GM12878 (cell line): Measurements from ENCODE around the gene PRSS8. TPM values are rescaled to one million over a fixed set of nuclear protein-coding genes. Genes with fewer than 3 reads are reported as not detected.

Experiments
- ATAC-seq: fragments of 200-7000 bp; cut with Tn5 transposase; 3 replicates; pipeline ENCODE4 v1.9.1; 2020; ENCODE audit warnings: mild to moderate bottlenecking, moderate library complexity
- BruUV-seq: library from RNA; stranded (reverse); fragments of 400-500 nt; replicated peaks from 2 replicates; lab custom pipeline; 2021; lab: Mats Ljungman, UMichigan
- CTCF ChIA-PET: fragments of 300-600 bp; sonication (Branson Sonifier 250); formaldehyde crosslinking; extraction: SDS; loops from one replicate; lab custom pipeline; 2021; ENCODE audit warnings: inconsistent platforms; lab: Yijun Ruan, JAX
- POLR2A ChIA-PET: fragments of 350-600 bp; formaldehyde crosslinking; extraction: SDS; loops from one replicate; lab custom pipeline; 2021; ENCODE audit warnings: inconsistent platforms; lab: Charles Lee
- RAD21 ChIA-PET: fragments of 300-600 bp; sonication (Branson Sonifier 250); formaldehyde crosslinking; loops from one replicate; lab custom pipeline; 2023; ENCODE audit warnings: antibody characterized with exemption; ENCODE audit not compliant: unreplicated experiment; lab: Charles Lee
- SMC1A ChIA-PET: fragments of 300-600 bp; sonication (Branson Sonifier 250); formaldehyde crosslinking; loops from one replicate; lab custom pipeline; 2023; ENCODE audit not compliant: unreplicated experiment, uncharacterized antibody; lab: Charles Lee
- DNase-seq: peaks from one replicate; pipeline ENCODE4 v3.0.0-alpha.2; 2011; ENCODE audit warnings: low read depth, low spot score
- FAIRE-seq: peaks from 3 replicates; lab custom pipeline; 2011; peaks lifted over from hg19 to GRCh38; lab: Jason Lieb, UNC
- H2AFZ ChIP-seq: 2 replicates; pipeline ENCODE4 v1.6.0; 2011; ENCODE audit warnings: low read depth, low read length, control low read depth; ENCODE audit not compliant: control insufficient read depth
- H3K27ac ChIP-seq: 2 replicates; pipeline ENCODE4 v1.5.1; 2011; ENCODE audit warnings: control low read depth; ENCODE audit not compliant: control insufficient read depth, insufficient read depth
- H3K27me3 ChIP-seq, 2 experiments: replicated peaks in 1 of 2; 2 replicates each; pipeline versions ENCODE4 v1.6.0 to v1.6.1; 2011; ENCODE audit warnings: low read length in 1 of 2; ENCODE audit not compliant: control insufficient read depth in 2 of 2, insufficient read depth in 2 of 2
- H3K36me3 ChIP-seq, 2 experiments: 2 replicates each; pipeline ENCODE4 v1.5.1; 2011; ENCODE audit warnings: low read length in 1 of 2; ENCODE audit not compliant: control insufficient read depth in 2 of 2, insufficient read depth in 2 of 2
- H3K4me1 ChIP-seq: 2 replicates; pipeline ENCODE4 v1.6.1; 2011; ENCODE audit warnings: mild to moderate bottlenecking, low read length, moderate library complexity, mixed read lengths; ENCODE audit not compliant: control insufficient read depth, insufficient read depth
- H3K4me2 ChIP-seq: 2 replicates; pipeline ENCODE4 v1.6.0; 2011; ENCODE audit warnings: control low read depth; ENCODE audit not compliant: control insufficient read depth, insufficient read depth
- H3K4me3 ChIP-seq: fragments of 200-600 bp; sonication (generic); 2 replicates; pipeline ENCODE4 v1.5.1; 2016
- H3K79me2 ChIP-seq: 2 replicates; pipeline ENCODE4 v1.6.0; 2011; ENCODE audit warnings: low read length; ENCODE audit not compliant: control insufficient read depth, insufficient read depth
- H3K9ac ChIP-seq: 2 replicates; pipeline ENCODE4 v1.8.0; 2011; ENCODE audit warnings: low read length, control low read depth, mixed read lengths; ENCODE audit not compliant: control insufficient read depth, insufficient read depth
- H3K9me3 ChIP-seq: replicated peaks from 3 replicates; pipeline ENCODE4 v1.5.1; 2011; ENCODE audit warnings: mild to moderate bottlenecking, low read length; ENCODE audit not compliant: control insufficient read depth, insufficient read depth
- H4K20me1 ChIP-seq: 2 replicates; pipeline ENCODE4 v1.6.0; 2011; ENCODE audit not compliant: control insufficient read depth, insufficient read depth
- BHLHE40 ChIP-seq, 2 experiments: fragments of 450-650 bp in 1 of 2; IDR thresholded peaks; 2 replicates each; pipeline ENCODE4 v1.6.1; 2011 to 2017; ENCODE audit warnings: low read depth in 2 of 2, borderline replicate concordance in 1 of 2, improper control_type of control experiment in 1 of 2, low read length in 1 of 2, mild to moderate bottlenecking in 1 of 2
- EGR1 ChIP-seq, 2 experiments: IDR thresholded peaks; 1 replicate in 1 of 2; 2 replicates in 1 of 2; pipeline ENCODE4 v1.6.1; 2011 to 2012; ENCODE audit warnings: low read depth in 2 of 2, low read length in 2 of 2, borderline replicate concordance in 1 of 2, mild to moderate bottlenecking in 1 of 2, moderate library complexity in 1 of 2
- IKZF1 ChIP-seq: fragments of 450-650 bp; conservative IDR thresholded peaks from 2 replicates; pipeline ENCODE4 v1.6.1; 2017; ENCODE audit warnings: antibody characterized with exemption, mild to moderate bottlenecking
- MTA3 ChIP-seq: IDR thresholded peaks from 2 replicates; pipeline ENCODE4 v1.6.1; 2012; ENCODE audit warnings: low read length, inconsistent platforms, borderline replicate concordance
- POLR2A ChIP-seq: IDR thresholded peaks from 2 replicates; pipeline ENCODE4 v1.6.1; 2011; ENCODE audit warnings: low read depth, mild to moderate bottlenecking, low read length
- POLR2AphosphoS5 ChIP-seq: IDR thresholded peaks from 2 replicates; pipeline ENCODE4 v1.6.1; 2011; ENCODE audit warnings: mild to moderate bottlenecking, low read length, inconsistent platforms
- RAD21 ChIP-seq: IDR thresholded peaks from 2 replicates; pipeline ENCODE4 v1.6.1; 2011; ENCODE audit warnings: mild to moderate bottlenecking, low read depth, low read length, moderate library complexity; ENCODE audit not compliant: insufficient read depth
- RUNX3 ChIP-seq: IDR thresholded peaks from 2 replicates; pipeline ENCODE4 v1.6.1; 2012; ENCODE audit warnings: low read length, inconsistent platforms
- SMARCA5 ChIP-seq: fragments of 450-650 bp; IDR thresholded peaks from 2 replicates; pipeline ENCODE4 v1.6.1; 2017; ENCODE audit warnings: mild to moderate bottlenecking
- SP1 ChIP-seq: IDR thresholded peaks from one replicate; pipeline ENCODE4 v1.6.1; 2011; ENCODE audit warnings: low read depth, low read length
- ZNF207 ChIP-seq: fragments of 450-650 bp; IDR thresholded peaks from 2 replicates; pipeline ENCODE4 v1.6.1; 2014; ENCODE audit warnings: antibody characterized with exemption, mild to moderate bottlenecking, borderline replicate concordance
- ZNF274 ChIP-seq: IDR thresholded peaks from one replicate; pipeline ENCODE4 v1.8.0; 2011; ENCODE audit not compliant: insufficient read length, insufficient read depth
- ZNF384 ChIP-seq: IDR thresholded peaks from 2 replicates; pipeline ENCODE4 v1.6.1; 2012; ENCODE audit warnings: low read depth, mild to moderate bottlenecking, low read length, improper control_type of control experiment, borderline replicate concordance
- WGBS: methylation state at CpG from one replicate; pipeline ENCODE4 v1.1.6; 2016; ENCODE audit warnings: low lambda C conversion rate; ENCODE audit not compliant: insufficient replicate concordance, insufficient coverage; ENCODE audit errors: missing lambda C conversion rate; 5-methylcytosine and 5-hydroxymethylcytosine counted together
- in situ Hi-C: fragments of 300-500 bp; cut with MboI; formaldehyde crosslinking; loops from 9 replicates; pipeline ENCODE4 v1.14.3; 2018; ENCODE audit warnings: mixed read lengths
- intact Hi-C: fragments of 100-400 bp; cut with micrococcal nuclease; formaldehyde crosslinking; loops from one replicate; pipeline ENCODE4 v1.14.2; 2022; ENCODE audit not compliant: unreplicated experiment
- polyA plus RNA-seq, 11 experiments: library from polyadenylated mRNA; depleted of rRNA in 4 of 11; unstranded in 6 of 11; stranded (reverse) in 5 of 11; fragments of >200 nt; fragmentation: Nextera tagmentation in 4 of 11; fragmentation: Illumina TruSeq in 1 of 11; extraction: Ambion mirVana in 4 of 11; extraction: Trizol in 1 of 11; gene quantifications; 1 replicate in 1 of 11; 2 replicates in 10 of 11; pipeline versions ENCODE4 v1.2.1 to v1.2.3, GENCODE V29; 2011 to 2016; ENCODE audit warnings: inconsistent platforms in 2 of 11, missing spikeins in 2 of 11, low read depth in 1 of 11
- total RNA-seq, 4 experiments: library from RNA; depleted of rRNA in 3 of 4; stranded (reverse); fragments of >200 nt in 3 of 4; fragmentation: Illumina TruSeq in 1 of 4; extraction: Trizol in 1 of 4; gene quantifications; 2 replicates each; pipeline versions ENCODE4 v1.2.1 to v1.2.3, GENCODE V29; 2013 to 2021
- TF ChIP-seq, protein P1 (sequence below): fragments of 450-650 bp; IDR thresholded peaks from 2 replicates; pipeline ENCODE4 v1.6.1; 2017; ENCODE audit warnings: mild to moderate bottlenecking, moderate library complexity
- TF ChIP-seq, protein P2 (sequence below): IDR thresholded peaks from 2 replicates; pipeline ENCODE4 v1.6.1; 2012; ENCODE audit warnings: low read depth, low read length, improper control_type of control experiment
- TF ChIP-seq, protein P3 (sequence below), 3 experiments: IDR thresholded peaks in 2 of 3; conservative IDR thresholded peaks in 1 of 3; 2 replicates each; pipeline ENCODE4 v1.5.1; 2011; ENCODE audit warnings: low read depth in 3 of 3, low read length in 3 of 3, mild to moderate bottlenecking in 3 of 3, control low read depth in 2 of 3, moderate library complexity in 2 of 3, inconsistent platforms in 1 of 3, mixed read lengths in 1 of 3; ENCODE audit not compliant: control insufficient read depth in 2 of 3, insufficient read depth in 1 of 3; ENCODE audit errors: extremely low read depth in 1 of 3

Gene PRSS8
- total and polyA plus RNA-seq, 10 of the 15 experiments (the other 5 are each of a cell fraction or from before 2014, with no cell fraction given): 0.33 to 0.58 TPM; not detected in 8

DNA sequence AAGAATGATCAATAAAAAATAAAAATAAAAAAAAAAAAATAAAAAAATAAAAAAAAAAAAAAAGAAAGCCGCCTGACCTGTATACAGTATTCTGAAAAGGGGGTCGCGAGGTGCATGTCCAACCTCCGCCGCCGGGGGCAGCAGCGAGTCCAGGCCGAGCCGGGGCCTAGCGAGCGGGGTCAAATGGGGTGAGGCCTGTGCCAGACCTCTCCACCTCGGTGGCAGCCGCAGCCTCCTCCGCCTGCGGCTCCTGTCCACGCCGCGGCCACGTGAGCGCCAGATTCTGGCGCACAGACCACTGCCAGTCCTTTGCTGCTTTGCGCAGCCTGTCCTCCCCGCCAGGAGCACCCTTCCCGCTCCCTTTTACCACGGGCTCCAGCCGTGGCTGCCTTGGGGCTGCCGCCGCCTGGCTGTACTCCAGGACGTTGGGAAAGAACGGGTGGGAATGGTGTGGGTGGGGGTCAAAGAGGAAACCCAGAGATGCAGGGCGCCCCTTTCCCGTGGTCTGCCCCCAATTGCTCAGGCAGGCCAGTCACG is 29.8 kb downstream of the PRSS8 start:
- H3K4me3 ChIP-seq: no peak overlapping the region
- no peaks in the 10 kb centered on the region; a peak in 1 of 4 replicates for H3K36me3 ChIP-seq
- peak overlapping the region; percentile 39; the same call in 1 of the 2 replicates for H3K27ac ChIP-seq
- CTCF ChIA-PET: no interaction called here
- BruUV-seq: no TSS peak
- H3K79me2 ChIP-seq: peaks cover 13% of the 10 kb centered on the region
- H3K9me3 ChIP-seq: no peaks in the 10 kb centered on the region
- H2AFZ ChIP-seq: peak overlapping the region; percentile 94
- intact Hi-C loops (loop anchor here (5.0 kb wide), 1 partner anchor 37 kb away; no protein-coding TSS in a partner anchor), in situ Hi-C loops (no loop called here)
- DNase-seq (no peak), ATAC-seq (peak; percentile 61), FAIRE-seq (no peak)
- H3K9ac ChIP-seq: no peak overlapping the region
- peaks cover 22% of the 10 kb centered on the region for H3K4me1 ChIP-seq
- peak overlapping the region; percentile 68; the same call in 1 of the 2 replicates for H3K4me2 ChIP-seq
- 20% methylated on average over 32 of the region's 33 CpGs for WGBS
- H3K27me3 ChIP-seq: no peaks in the 10 kb centered on the region
- no peaks in the 10 kb centered on the region for H4K20me1 ChIP-seq
- SMC1A ChIA-PET: no interaction called here
- RAD21 ChIA-PET: no interaction called here
- POLR2A ChIA-PET: no interaction called here
- TF ChIP-seq SP1 (peak; percentile 30), IKZF1 (peak; percentile 50), ZNF274 (no peak), ZNF207 (0 out of 2 replicates have a peak, but pooled peaks have one; percentile 27), POLR2AphosphoS5 (no peak), SMARCA5 (peak; percentile 52; the same call in 1 of the 2 replicates), EGR1 (IDR thresholded peaks at IDR 0.05; ENCODE audit: borderline replicate concordance in 1 of 2, low read depth in 2 of 2, low read length in 2 of 2) (no peak), RAD21 (peak; percentile 42), ZNF384 (peak; percentile 50; the same call in 1 of the 2 replicates), POLR2A (peak; percentile 79), MTA3 (no peak), RUNX3 (peak; percentile 32), BHLHE40 (IDR thresholded peaks at IDR 0.05; ENCODE audit: borderline replicate concordance in 1 of 2, low read depth in 2 of 2, low read length in 1 of 2) (peak; percentile 68 to 88)
- TF ChIP-seq, protein P1, sequence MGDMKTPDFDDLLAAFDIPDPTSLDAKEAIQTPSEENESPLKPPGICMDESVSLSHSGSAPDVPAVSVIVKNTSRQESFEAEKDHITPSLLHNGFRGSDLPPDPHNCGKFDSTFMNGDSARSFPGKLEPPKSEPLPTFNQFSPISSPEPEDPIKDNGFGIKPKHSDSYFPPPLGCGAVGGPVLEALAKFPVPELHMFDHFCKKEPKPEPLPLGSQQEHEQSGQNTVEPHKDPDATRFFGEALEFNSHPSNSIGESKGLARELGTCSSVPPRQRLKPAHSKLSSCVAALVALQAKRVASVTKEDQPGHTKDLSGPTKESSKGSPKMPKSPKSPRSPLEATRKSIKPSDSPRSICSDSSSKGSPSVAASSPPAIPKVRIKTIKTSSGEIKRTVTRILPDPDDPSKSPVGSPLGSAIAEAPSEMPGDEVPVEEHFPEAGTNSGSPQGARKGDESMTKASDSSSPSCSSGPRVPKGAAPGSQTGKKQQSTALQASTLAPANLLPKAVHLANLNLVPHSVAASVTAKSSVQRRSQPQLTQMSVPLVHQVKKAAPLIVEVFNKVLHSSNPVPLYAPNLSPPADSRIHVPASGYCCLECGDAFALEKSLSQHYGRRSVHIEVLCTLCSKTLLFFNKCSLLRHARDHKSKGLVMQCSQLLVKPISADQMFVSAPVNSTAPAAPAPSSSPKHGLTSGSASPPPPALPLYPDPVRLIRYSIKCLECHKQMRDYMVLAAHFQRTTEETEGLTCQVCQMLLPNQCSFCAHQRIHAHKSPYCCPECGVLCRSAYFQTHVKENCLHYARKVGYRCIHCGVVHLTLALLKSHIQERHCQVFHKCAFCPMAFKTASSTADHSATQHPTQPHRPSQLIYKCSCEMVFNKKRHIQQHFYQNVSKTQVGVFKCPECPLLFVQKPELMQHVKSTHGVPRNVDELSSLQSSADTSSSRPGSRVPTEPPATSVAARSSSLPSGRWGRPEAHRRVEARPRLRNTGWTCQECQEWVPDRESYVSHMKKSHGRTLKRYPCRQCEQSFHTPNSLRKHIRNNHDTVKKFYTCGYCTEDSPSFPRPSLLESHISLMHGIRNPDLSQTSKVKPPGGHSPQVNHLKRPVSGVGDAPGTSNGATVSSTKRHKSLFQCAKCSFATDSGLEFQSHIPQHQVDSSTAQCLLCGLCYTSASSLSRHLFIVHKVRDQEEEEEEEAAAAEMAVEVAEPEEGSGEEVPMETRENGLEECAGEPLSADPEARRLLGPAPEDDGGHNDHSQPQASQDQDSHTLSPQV: peak; percentile 33; the same call in 1 of the 2 replicates
- TF ChIP-seq, protein P2, sequence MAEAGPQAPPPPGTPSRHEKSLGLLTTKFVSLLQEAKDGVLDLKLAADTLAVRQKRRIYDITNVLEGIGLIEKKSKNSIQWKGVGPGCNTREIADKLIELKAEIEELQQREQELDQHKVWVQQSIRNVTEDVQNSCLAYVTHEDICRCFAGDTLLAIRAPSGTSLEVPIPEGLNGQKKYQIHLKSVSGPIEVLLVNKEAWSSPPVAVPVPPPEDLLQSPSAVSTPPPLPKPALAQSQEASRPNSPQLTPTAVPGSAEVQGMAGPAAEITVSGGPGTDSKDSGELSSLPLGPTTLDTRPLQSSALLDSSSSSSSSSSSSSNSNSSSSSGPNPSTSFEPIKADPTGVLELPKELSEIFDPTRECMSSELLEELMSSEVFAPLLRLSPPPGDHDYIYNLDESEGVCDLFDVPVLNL: no peak
- TF ChIP-seq, protein P3, sequence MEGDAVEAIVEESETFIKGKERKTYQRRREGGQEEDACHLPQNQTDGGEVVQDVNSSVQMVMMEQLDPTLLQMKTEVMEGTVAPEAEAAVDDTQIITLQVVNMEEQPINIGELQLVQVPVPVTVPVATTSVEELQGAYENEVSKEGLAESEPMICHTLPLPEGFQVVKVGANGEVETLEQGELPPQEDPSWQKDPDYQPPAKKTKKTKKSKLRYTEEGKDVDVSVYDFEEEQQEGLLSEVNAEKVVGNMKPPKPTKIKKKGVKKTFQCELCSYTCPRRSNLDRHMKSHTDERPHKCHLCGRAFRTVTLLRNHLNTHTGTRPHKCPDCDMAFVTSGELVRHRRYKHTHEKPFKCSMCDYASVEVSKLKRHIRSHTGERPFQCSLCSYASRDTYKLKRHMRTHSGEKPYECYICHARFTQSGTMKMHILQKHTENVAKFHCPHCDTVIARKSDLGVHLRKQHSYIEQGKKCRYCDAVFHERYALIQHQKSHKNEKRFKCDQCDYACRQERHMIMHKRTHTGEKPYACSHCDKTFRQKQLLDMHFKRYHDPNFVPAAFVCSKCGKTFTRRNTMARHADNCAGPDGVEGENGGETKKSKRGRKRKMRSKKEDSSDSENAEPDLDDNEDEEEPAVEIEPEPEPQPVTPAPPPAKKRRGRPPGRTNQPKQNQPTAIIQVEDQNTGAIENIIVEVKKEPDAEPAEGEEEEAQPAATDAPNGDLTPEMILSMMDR (IDR thresholded peaks at IDR 0.05 in 2 of 3, conservative IDR thresholded peaks at IDR 0.05 in 1 of 3; ENCODE audit: control insufficient read depth in 2 of 3, extremely low read depth in 1 of 3, insufficient read depth in 1 of 3, low read depth in 3 of 3, low read length in 3 of 3): peak; percentile 67 to 89 (median 72)
